Liver (tissue), 9 donors: Measurements from ENCODE around the gene ZNF22. TPM values are rescaled to one million over a fixed set of nuclear protein-coding genes. Genes with fewer than 3 reads are reported as not detected.

Experiments used
- DNase-seq: peaks from one replicate; pipeline ENCODE4 v3.0.0-alpha.2; 2017; ENCODE audit warnings: low spot score
- H3K27ac ChIP-seq, 2 donors: one replicate each; pipeline ENCODE4 v1.7.0; 2013; ENCODE audit warnings: inconsistent platforms in 2 of 2, low read length in 2 of 2, control low read depth in 1 of 2, low read depth in 1 of 2, mild to moderate bottlenecking in 1 of 2
- H3K27me3 ChIP-seq, 4 donors: one replicate each; pipeline versions ENCODE4 v1.6.1 to v1.7.0; 2013; ENCODE audit warnings: low read length in 3 of 4, inconsistent platforms in 1 of 4, mild to moderate bottlenecking in 1 of 4, moderate library complexity in 1 of 4; ENCODE audit not compliant: control insufficient read depth in 4 of 4, insufficient read depth in 4 of 4
- H3K36me3 ChIP-seq, 4 donors: one replicate each; pipeline versions ENCODE4 v1.6.1 to v1.7.0; 2013; ENCODE audit warnings: low read length in 3 of 4, mild to moderate bottlenecking in 3 of 4, low read depth in 1 of 4, moderate library complexity in 1 of 4; ENCODE audit not compliant: control insufficient read depth in 4 of 4, insufficient read depth in 3 of 4
- H3K4me1 ChIP-seq, 4 donors: one replicate each; pipeline versions ENCODE4 v1.6.1 to v1.7.0; 2013; ENCODE audit warnings: low read length in 3 of 4, mild to moderate bottlenecking in 3 of 4, moderate library complexity in 1 of 4; ENCODE audit not compliant: control insufficient read depth in 4 of 4, insufficient read depth in 4 of 4
- H3K4me3 ChIP-seq, 3 donors: one replicate each; pipeline versions ENCODE4 v1.6.1 to v1.7.0; 2013; ENCODE audit warnings: low read length in 3 of 3, control low read depth in 1 of 3, low read depth in 1 of 3, mild to moderate bottlenecking in 1 of 3
- H3K9ac ChIP-seq, 2 donors: one replicate each; pipeline ENCODE4 v1.7.0; 2013; ENCODE audit warnings: low read length in 2 of 2, mild to moderate bottlenecking in 2 of 2, moderate library complexity in 2 of 2, control low read depth in 1 of 2, low read depth in 1 of 2
- H3K9me3 ChIP-seq, 4 donors: one replicate each; pipeline versions ENCODE4 v1.6.1 to v1.7.0; 2013; ENCODE audit warnings: low read length in 3 of 4; ENCODE audit not compliant: control insufficient read depth in 4 of 4
- ATF3 ChIP-seq: IDR thresholded peaks from 2 replicates; pipeline ENCODE4 v1.6.1; 2016; ENCODE audit warnings: antibody characterized with exemption
- FOXA1 ChIP-seq: IDR thresholded peaks from 2 replicates; pipeline ENCODE4 v1.6.1; 2016; ENCODE audit warnings: antibody characterized with exemption
- FOXA2 ChIP-seq: IDR thresholded peaks from 2 replicates; pipeline ENCODE4 v1.6.1; 2016; ENCODE audit warnings: antibody characterized with exemption
- GABPA ChIP-seq, 2 donors: IDR thresholded peaks in 1 of 2; conservative IDR thresholded peaks in 1 of 2; 2 replicates each; pipeline ENCODE4 v1.6.1; 2016; ENCODE audit warnings: antibody characterized with exemption in 2 of 2, mild to moderate bottlenecking in 1 of 2, moderate library complexity in 1 of 2
- HNF4A ChIP-seq, 2 donors: conservative IDR thresholded peaks; 2 replicates each; pipeline ENCODE4 v1.6.1; 2016; ENCODE audit warnings: antibody characterized with exemption in 2 of 2, mild to moderate bottlenecking in 2 of 2
- HNF4G ChIP-seq: IDR thresholded peaks from 2 replicates; pipeline ENCODE4 v1.6.1; 2016; ENCODE audit warnings: antibody characterized with exemption
- NR2F2 ChIP-seq: IDR thresholded peaks from 2 replicates; pipeline ENCODE4 v1.6.1; 2016; ENCODE audit warnings: antibody characterized with exemption
- RAD21 ChIP-seq, 2 donors: IDR thresholded peaks; 2 replicates each; pipeline ENCODE4 v1.6.1; 2016; ENCODE audit warnings: antibody characterized with exemption in 2 of 2, mild to moderate bottlenecking in 2 of 2
- REST ChIP-seq: IDR thresholded peaks from 2 replicates; pipeline ENCODE4 v1.6.1; 2016; ENCODE audit warnings: antibody characterized with exemption, mild to moderate bottlenecking
- RXRA ChIP-seq, 2 donors: IDR thresholded peaks; 2 replicates each; pipeline ENCODE4 v1.6.1; 2017 to 2018; ENCODE audit warnings: antibody characterized with exemption in 2 of 2, mild to moderate bottlenecking in 1 of 2
- SP1 ChIP-seq: IDR thresholded peaks from 2 replicates; pipeline ENCODE4 v1.6.1; 2018; ENCODE audit warnings: antibody characterized with exemption, mild to moderate bottlenecking
- TAF1 ChIP-seq: conservative IDR thresholded peaks from 2 replicates; pipeline ENCODE4 v1.6.1; 2016; ENCODE audit warnings: antibody characterized with exemption, mild to moderate bottlenecking
- WGBS: extraction: QIAGEN DNeasy Blood & Tissue Kit; methylation state at CpG from one replicate; pipeline ENCODE4 v1.1.7; 2013; 5-methylcytosine and 5-hydroxymethylcytosine counted together
- polyA plus RNA-seq, 2 donors: library from polyadenylated mRNA; stranded (reverse) in 1 of 2; unstranded in 1 of 2; fragments of 200-250 nt in 1 of 2; fragments of >200 nt in 1 of 2; fragmentation: Nextera tagmentation in 1 of 2; extraction: Ambion mirVana in 1 of 2; gene quantifications; one replicate each; pipeline versions ENCODE4 v1.2.1 to v1.2.3, GENCODE V29; 2013 to 2015
- total RNA-seq, 2 donors: library from RNA; depleted of rRNA; stranded (reverse); fragments of >200 nt; gene quantifications; one replicate each; pipeline ENCODE4 v1.2.3, GENCODE V29; 2014
- donor health status: healthy.
- donor health status: healthy.
- donor health status: healthy.
- donor health status: healthy.
- donor health status: healthy.

ZNF22 gene
- total and polyA plus RNA-seq, 4 donors: 10.3 to 22.6 (median 20.3) TPM

GRCh38 chr10:44978570-44979280 is 22.0 kb upstream of the ZNF22 start, which contains the start of gene DEPP1 (continued):
- TF ChIP-seq REST (peak; percentile 95), RXRA (IDR thresholded peaks at IDR 0.05) (peak; percentile 87 to 88), SP1 (peak; percentile 94)

GRCh38 chr10:44979281-44980191 is 21.2 kb upstream of the ZNF22 start:
- H3K4me1 ChIP-seq: peaks cover 25 to 57% (median 48%) of the 10 kb centered on the region in 4 donors
- no peaks in the 10 kb centered on the region for H3K27me3 ChIP-seq
- H3K9ac ChIP-seq: peak overlapping the region; percentile 21 to 27
- 77% methylated on average over 13 of the region's 13 CpGs for WGBS
- peak overlapping the region in 2 of 3 donors; percentile 5 to 8 for H3K4me3 ChIP-seq
- peaks cover 0 to 5% (median under 1%) of the 10 kb centered on the region in 4 donors for H3K36me3 ChIP-seq
- DNase-seq: no peak
- TF ChIP-seq ATF3: no peak
- no peak for TF ChIP-seq NR2F2
- TF ChIP-seq RAD21 (IDR thresholded peaks at IDR 0.05): no peak
- no peak for TF ChIP-seq REST
- no peak for TF ChIP-seq SP1
- TF ChIP-seq FOXA2: no peak
- TF ChIP-seq TAF1: no peak
- TF ChIP-seq HNF4A (conservative IDR thresholded peaks at IDR 0.05): no peak
- no peak for TF ChIP-seq HNF4G
- TF ChIP-seq FOXA1: no peak
- no peak for TF ChIP-seq GABPA (IDR thresholded peaks at IDR 0.05 in 1 of 2, conservative IDR thresholded peaks at IDR 0.05 in 1 of 2)
- H3K9me3 ChIP-seq: no peaks in the 10 kb centered on the region
- H3K27ac ChIP-seq: peak overlapping the region; percentile 91 to 94
